Activated CD8-positive, alpha-beta memory T cell treated with anti-CD3 and anti-CD28 coated beads, Interleukin-2, amount 50 U/mL, for 1 hour (primary cell): ENCODE measurements around the gene RAPGEFL1.
A peak's percentile ranks its signal among the peaks of the same experiment; 100 is the strongest.
"Not testable (repeated sequence)": the region's sequence is repeated elsewhere in the genome, so short reads cannot be mapped to it uniquely, and the experiment has no call there.

Experiments used
- DNase-seq: peaks from one replicate; pipeline ENCODE4 v3.0.0-alpha.2; 2020; ENCODE audit errors: extremely low read depth

Gene RAPGEFL1

GRCh38 chr17:40177275-40177874 lies at the start of gene RAPGEFL1:
RAPGEFL1 (plus strand) TSS chr17:40177470; CDS start chr17:40177862, 392 bp downstream.
- DNase-seq = peak; percentile 38

GRCh38 chr17:40129498-40129897 lies 47.8 kb upstream of the RAPGEFL1 start:
- no peak for DNase-seq

- DNase-seq = no peak
Observed at GRCh38 chr17:40130352-40131042, 46.8 kb upstream of the RAPGEFL1 start.

GRCh38 chr17:40134184-40134583 lies 43.1 kb upstream of the RAPGEFL1 start:
- DNase-seq = no peak

- DNase-seq = no peak
Observed at GRCh38 chr17:40135817-40136216, 41.5 kb upstream of the RAPGEFL1 start.

GRCh38 chr17:40139566-40140058 lies 37.7 kb upstream of the RAPGEFL1 start:
- DNase-seq = no peak

GRCh38 chr17:40143166-40143565 lies 34.1 kb upstream of the RAPGEFL1 start:
- DNase-seq = not testable (repeated sequence)

- DNase-seq = no peak
Observed at GRCh38 chr17:40145476-40145875, 31.8 kb upstream of the RAPGEFL1 start.

- DNase-seq = no peak
Observed at GRCh38 chr17:40148527-40148926, 28.7 kb upstream of the RAPGEFL1 start.

GRCh38 chr17:40150276-40150675 lies 27.0 kb upstream of the RAPGEFL1 start:
- DNase-seq = no peak

- no peak for DNase-seq
Observed at GRCh38 chr17:40151414-40151963, 25.8 kb upstream of the RAPGEFL1 start.

GRCh38 chr17:40153603-40154236 lies 23.6 kb upstream of the RAPGEFL1 start:
- DNase-seq = no peak

- DNase-seq = no peak
Observed at GRCh38 chr17:40157973-40158372, 19.3 kb upstream of the RAPGEFL1 start.

- DNase-seq = no peak
Observed at GRCh38 chr17:40158438-40159013, 18.7 kb upstream of the RAPGEFL1 start.

- DNase-seq = no peak
Observed at GRCh38 chr17:40159456-40159855, 17.8 kb upstream of the RAPGEFL1 start.

- DNase-seq = no peak
Observed at GRCh38 chr17:40167685-40168261, 9.5 kb upstream of the RAPGEFL1 start.

- DNase-seq = no peak
Observed at GRCh38 chr17:40168262-40168832, 8.9 kb upstream of the RAPGEFL1 start.

GRCh38 chr17:40170325-40170724 lies 6.9 kb upstream of the RAPGEFL1 start:
- no peak for DNase-seq

GRCh38 chr17:40171750-40172149 lies 5.5 kb upstream of the RAPGEFL1 start:
- DNase-seq = no peak

- no peak for DNase-seq
Observed at GRCh38 chr17:40173091-40173777, 4.0 kb upstream of the RAPGEFL1 start.

GRCh38 chr17:40173778-40174135 lies 3.5 kb upstream of the RAPGEFL1 start:
- no peak for DNase-seq
